ENCODE measurements around the gene CEP112.
"Not testable (repeated sequence)": the region's sequence is repeated elsewhere in the genome, so short reads cannot be mapped to it uniquely, and the experiment has no call there.

Gene CEP112

GRCh38 chr17:66155055-66155454 is 36.9 kb downstream of the CEP112 start:
- DNase-seq: not testable (repeated sequence)

- no peak for DNase-seq
Observed at GRCh38 chr17:66152756-66153155, 39.2 kb downstream of the CEP112 start.

- DNase-seq: no peak
Observed at GRCh38 chr17:66150708-66151107, 41.2 kb downstream of the CEP112 start.

- no peak for DNase-seq
Observed at GRCh38 chr17:66149562-66149961, 42.4 kb downstream of the CEP112 start.

- DNase-seq: no peak
Observed at GRCh38 chr17:66146394-66146793, 45.5 kb downstream of the CEP112 start.

GRCh38 chr17:66143657-66144282 is 48.2 kb downstream of the CEP112 start:
- no peak for DNase-seq

- DNase-seq: no peak
Observed at GRCh38 chr17:66142428-66142827, 49.5 kb downstream of the CEP112 start.

GRCh38 chr17:66138120-66138519 is 53.8 kb downstream of the CEP112 start:
- DNase-seq: no peak

- no peak for DNase-seq
Observed at GRCh38 chr17:66135896-66136295, 56.0 kb downstream of the CEP112 start.

- DNase-seq: no peak
Observed at GRCh38 chr17:66135219-66135618, 56.7 kb downstream of the CEP112 start.

GRCh38 chr17:66129759-66130158 is 62.2 kb downstream of the CEP112 start:
- no peak for DNase-seq

GRCh38 chr17:66126231-66126630 is 65.7 kb downstream of the CEP112 start:
- no peak for DNase-seq

- DNase-seq: no peak
Observed at GRCh38 chr17:66123163-66123562, 68.8 kb downstream of the CEP112 start.

- DNase-seq: no peak
Observed at GRCh38 chr17:66115246-66115645, 76.7 kb downstream of the CEP112 start.

- no peak for DNase-seq
Observed at GRCh38 chr17:66114609-66115008, 77.3 kb downstream of the CEP112 start.

GRCh38 chr17:66107731-66108130 is 84.2 kb downstream of the CEP112 start:
- no peak for DNase-seq

- DNase-seq: no peak
Observed at GRCh38 chr17:66098040-66098439, 93.9 kb downstream of the CEP112 start.

- DNase-seq: no peak
Observed at GRCh38 chr17:66094727-66095126, 97.2 kb downstream of the CEP112 start.

- DNase-seq: no peak
Observed at GRCh38 chr17:66091445-66092080, 100.4 kb downstream of the CEP112 start.

GRCh38 chr17:66089764-66090163 is 102.2 kb downstream of the CEP112 start:
- no peak for DNase-seq

GRCh38 chr17:66088173-66088572 is 103.8 kb downstream of the CEP112 start:
- DNase-seq: no peak

- no peak for DNase-seq
Observed at GRCh38 chr17:66087073-66087472, 104.9 kb downstream of the CEP112 start.

GRCh38 chr17:66085221-66085620 is 106.7 kb downstream of the CEP112 start:
- DNase-seq: no peak

GRCh38 chr17:66080670-66081069 is 111.3 kb downstream of the CEP112 start:
- not testable (repeated sequence) for DNase-seq
